GM18907 (cell line): ENCODE measurements around the gene NADK2.
"Not testable (repeated sequence)": the region's sequence is repeated elsewhere in the genome, so short reads cannot be mapped to it uniquely, and the experiment has no call there.

ENCODE experiments used
- ATAC-seq: cut with Tn5 transposase; IDR thresholded peaks from one replicate; pipeline ENCODE4 v1.9.1; 2021; ENCODE audit warnings: mild to moderate bottlenecking, moderate library complexity; ENCODE audit not compliant: unreplicated experiment

Gene NADK2

GRCh38 chr5:36241631-36242533, at the start of gene NADK2:
Gene NADK2 (minus strand): TSS chr5:36241925. CDS start chr5:36241798, 127 bp downstream.
- peak; percentile 95 for ATAC-seq

- no peak for ATAC-seq
These were observed 44.3 kb upstream of the NADK2 start for GRCh38 chr5:36285837-36286615.

DNA sequence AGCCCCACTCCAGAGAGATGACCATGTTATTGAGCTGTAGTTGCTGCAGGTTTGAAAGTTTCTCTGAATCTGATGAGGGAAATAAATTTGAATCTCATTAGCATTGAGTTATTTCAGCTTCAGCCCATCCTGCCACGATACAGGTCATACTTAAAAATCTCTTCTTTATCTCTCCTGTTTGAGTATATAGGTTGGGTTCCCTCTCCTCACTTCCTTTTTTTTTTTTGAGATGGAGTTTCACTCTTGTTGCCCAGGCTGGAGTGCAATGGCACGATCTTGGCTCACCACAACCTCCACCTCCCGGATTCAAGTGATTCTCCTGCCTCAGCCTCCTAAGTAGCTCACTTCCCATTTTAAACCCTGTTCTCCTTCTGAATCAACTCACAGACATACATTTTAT, 42.0 kb upstream of the NADK2 start:
- not testable (repeated sequence) for ATAC-seq

DNA sequence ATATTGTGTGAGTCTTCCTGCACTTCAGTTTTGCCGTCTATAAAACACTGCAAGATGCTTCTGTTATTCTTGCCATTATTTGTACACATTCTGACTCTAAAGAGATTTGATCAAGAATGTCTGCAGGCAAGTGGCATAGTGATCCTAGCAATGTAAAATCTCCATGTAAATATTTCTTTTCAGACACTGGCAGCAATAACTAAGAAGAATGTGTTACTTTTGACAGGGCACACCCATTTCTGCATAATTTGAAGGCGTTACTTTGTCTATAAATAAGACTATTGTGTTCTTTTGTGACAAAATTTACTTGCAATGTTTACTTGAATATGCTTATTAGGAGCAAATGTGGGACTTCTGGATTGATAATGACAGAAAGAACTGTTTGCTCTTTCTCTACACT, 39.9 kb upstream of the NADK2 start:
- ATAC-seq = no peak

DNA sequence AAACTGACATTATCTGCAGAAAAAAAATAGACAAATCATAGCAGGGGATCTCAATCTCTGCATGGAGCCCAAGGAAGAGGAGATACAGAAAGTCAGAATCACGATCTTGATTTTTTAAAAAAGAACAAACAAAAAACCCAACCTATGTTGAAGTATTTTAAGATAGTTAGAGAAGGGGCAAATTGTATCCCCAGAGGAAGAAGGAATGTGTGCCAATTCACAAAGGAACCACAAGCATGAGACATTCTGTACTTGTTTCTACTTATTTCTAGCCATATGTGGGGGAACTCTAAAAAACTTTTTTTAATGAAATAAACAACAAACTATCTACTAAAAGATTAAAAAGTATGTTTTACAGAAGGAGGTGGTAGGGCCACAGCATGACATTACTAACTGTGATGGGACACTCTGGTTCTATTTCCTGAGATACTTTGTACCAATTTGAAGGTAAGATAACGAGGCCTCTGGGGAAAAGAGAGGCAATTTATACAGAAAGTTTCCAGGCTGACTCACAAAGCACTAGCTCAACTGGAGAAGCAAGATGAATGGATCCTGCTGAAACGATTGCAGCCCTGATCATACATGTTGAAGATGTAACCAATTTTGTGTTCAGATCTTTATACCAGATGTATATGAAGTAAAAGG, 37.5 kb upstream of the NADK2 start:
- ATAC-seq = no peak

DNA sequence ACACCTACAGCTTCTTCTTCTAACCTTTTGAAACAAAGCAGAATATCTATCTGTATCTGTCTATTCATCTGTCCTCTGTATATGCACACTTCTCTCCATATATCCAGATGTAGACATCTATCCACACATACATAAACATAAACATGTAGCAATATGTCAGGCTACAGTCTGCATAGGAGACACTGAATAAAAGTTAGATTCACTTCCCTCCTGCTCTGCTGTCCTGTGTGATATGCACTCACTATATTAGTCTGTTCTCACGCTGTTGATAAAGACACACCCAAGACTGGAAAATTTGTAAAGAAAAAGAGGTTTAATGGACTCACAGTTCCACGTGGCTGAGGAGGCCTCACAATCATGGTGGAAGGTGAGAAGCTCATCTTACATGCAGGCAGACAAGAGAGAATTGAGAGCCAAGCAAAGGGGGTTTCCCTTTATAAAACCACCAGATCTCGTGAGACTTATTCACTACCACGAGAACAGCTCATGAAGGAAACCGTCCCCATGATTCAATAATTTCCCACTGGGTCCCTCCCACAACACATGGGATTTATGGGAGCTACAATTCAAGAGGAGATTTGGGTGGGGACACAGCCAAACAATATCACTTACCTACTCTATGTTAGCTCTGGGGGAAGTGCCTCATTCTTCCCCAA, 35.9 kb upstream of the NADK2 start:
- ATAC-seq = no peak

DNA sequence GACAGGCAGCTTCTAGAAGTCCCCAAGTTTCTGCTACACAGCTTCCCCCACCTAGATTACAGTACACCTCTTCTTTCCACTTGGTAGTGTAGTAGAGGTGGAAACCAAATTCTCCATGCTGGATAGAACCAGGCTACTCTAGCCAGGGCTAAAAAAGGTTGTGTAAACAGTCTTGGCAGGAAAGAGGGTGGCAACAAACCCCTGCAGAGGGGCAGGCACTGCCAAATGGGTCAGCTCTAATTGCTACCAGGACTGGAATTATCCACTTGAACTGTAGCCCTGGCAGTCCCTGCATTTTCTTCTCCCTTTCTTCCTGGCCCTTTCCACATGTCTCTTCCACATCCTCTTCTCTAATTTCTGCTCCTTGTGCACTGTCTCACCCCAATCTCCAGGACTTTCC, 35.1 kb upstream of the NADK2 start:
- no peak for ATAC-seq

GRCh38 chr5:36273809-36274526, 32.2 kb upstream of the NADK2 start:
- no peak for ATAC-seq

DNA sequence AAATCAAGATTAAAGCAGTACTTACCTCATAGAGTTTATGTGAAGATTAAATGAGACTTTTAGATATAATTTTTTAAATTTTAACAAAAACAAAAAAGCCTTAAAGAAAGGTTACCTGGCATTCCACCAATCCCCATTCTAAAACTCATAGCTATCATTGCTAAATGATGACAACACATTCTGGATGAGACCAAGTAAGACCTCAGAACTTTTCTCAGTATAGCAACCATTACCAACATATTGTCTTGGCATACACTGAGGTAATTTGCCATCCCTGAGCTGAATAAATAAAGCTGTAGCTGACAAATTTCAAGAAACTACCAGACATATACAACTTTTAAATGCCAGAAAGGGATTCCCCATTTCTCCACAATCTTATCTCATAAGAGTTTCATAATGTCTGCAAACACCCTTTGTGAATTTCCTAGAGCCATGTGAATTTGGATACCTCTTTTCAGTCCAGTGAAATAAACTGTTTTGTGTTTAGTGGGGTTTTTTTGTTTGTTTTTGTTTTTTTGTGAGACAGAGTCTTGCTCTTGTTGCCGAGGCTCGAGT, 30.5 kb upstream of the NADK2 start:
- ATAC-seq = no peak

GRCh38 chr5:36270876-36271575, 29.3 kb upstream of the NADK2 start:
- no peak for ATAC-seq

GRCh38 chr5:36270175-36270574, 28.4 kb upstream of the NADK2 start:
- ATAC-seq = no peak

DNA sequence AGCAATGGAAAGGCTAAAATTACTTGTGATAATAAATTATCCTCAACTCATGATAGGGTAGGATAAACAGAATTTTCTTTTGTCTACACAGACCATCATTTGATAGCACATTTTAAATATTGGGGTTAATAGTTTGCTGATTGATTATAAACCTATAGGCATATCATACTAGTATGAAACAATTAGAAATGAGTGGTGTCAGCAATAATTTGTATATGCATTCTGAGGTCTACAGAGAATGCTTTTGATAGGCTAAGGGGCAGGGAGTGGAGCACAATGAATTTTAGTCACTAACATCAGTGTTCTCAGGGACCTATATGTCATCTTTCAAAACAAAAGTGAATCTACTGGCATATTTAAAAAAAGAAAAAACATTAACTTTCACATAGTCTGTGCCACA, 27.8 kb upstream of the NADK2 start:
- no peak for ATAC-seq

GRCh38 chr5:36267905-36268304, 26.2 kb upstream of the NADK2 start:
- no peak for ATAC-seq

DNA sequence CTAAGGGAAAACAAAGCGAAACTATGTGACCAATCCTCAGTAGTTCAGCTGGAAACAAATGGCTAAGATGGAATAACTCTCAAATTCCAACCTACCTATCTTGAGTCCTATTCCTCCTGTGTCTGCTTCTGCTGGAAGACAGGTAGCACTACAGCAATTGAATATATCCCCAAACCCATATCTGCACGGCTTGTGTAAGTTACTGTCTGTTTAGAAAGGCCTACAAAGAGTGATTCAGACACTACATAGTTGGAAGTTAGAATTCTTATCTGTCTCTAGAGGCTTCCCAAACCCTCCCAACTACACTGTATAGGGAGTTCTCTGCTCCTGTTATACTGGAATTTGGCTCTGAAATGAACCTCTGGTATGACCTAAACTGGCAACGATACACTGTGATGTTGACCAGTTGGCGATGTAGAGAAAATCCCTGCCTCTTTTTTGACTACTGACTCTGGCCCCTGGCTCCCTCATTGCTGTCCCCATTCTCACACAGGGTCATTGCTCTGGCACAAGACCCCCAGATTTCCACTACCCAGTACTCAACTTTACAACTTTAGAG, 22.6 kb upstream of the NADK2 start:
- ATAC-seq = no peak

GRCh38 chr5:36261186-36261585, 19.5 kb upstream of the NADK2 start:
- no peak for ATAC-seq

GRCh38 chr5:36253575-36253974, 11.8 kb upstream of the NADK2 start:
- ATAC-seq = no peak

DNA sequence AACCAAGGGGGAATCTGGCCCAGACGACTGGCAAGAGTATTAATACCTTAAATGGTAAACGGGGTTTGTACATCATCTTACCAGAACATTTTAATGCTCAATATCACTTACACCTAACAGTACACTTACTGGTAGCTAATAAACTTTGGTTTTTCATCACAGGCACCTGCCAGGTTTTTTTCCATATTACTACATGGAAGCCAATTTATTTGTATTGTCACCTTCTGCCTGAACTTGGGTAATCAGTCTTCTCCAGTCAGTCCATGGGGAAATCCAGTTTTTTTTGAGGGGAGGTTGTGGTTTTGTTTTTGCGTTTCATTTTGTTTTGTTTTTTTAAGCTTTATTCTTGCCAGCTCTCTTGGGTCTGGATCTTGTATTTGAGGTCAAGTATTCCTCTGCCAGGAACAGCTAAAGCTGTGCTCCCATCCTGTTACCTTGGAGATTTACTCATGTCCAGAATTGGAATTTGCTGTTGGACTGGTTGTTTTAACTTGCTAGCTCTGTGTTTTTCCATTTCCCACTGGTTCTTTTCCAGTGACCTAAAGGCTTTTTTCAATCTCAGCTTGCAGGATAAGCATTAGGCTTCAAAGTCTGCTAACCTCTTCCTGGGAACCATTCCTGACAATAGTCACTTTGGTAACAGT, 11.1 kb upstream of the NADK2 start:
- no peak for ATAC-seq

- no peak for ATAC-seq
These were observed 9.5 kb upstream of the NADK2 start for GRCh38 chr5:36251218-36251617.

DNA sequence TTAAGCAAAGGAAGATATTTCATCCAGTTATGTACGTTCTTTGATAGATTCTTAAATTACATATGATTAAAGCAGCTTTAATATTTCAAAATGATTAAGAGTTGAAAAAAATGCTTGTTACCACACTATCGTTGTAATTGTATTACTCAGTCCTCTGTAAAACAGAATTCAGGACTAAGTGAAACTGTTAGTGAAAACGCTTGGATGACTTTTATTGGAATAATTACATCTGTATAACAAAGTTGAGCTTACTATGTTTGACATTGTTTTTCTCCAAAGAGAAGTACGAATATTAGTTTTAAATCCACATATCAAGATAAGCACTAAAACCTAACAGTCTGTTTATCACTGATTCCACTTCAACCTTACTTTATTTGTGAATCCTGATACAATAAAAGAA, 8.7 kb upstream of the NADK2 start:
- no peak for ATAC-seq
